SU-DHL-6 (cell line): ENCODE results near the gene ZRANB3.

Source experiments
- H2AFZ ChIP-seq: fragments of 200-600 bp; sonication (generic); 2 replicates; pipeline ENCODE4 v1.6.1; 2014; ENCODE audit warnings: low read depth, mild to moderate bottlenecking, moderate library complexity, mixed read lengths, antibody characterized with exemption, low read length; ENCODE audit not compliant: severe bottlenecking
- H3F3A ChIP-seq: fragments of 200-600 bp; shearing (Covaris generic); 2 replicates; pipeline ENCODE4 v1.6.0; 2016; ENCODE audit warnings: antibody characterized with exemption, mild to moderate bottlenecking; ENCODE audit not compliant: insufficient read depth
- H3K27ac ChIP-seq: fragments of 200-600 bp; sonication (generic); 2 replicates; pipeline ENCODE4 v1.5.1; 2016; ENCODE audit warnings: low read depth, mild to moderate bottlenecking, low read length, moderate library complexity, mixed read lengths
- H3K27me3 ChIP-seq: fragments of 200-600 bp; sonication (generic), shearing (Covaris generic); 2 replicates; pipeline ENCODE4 v1.6.0; 2014; ENCODE audit warnings: mild to moderate bottlenecking, low read length
- H3K36me3 ChIP-seq: fragments of 200-600 bp; sonication (generic); 2 replicates; pipeline ENCODE4 v1.6.1; 2014; ENCODE audit warnings: mild to moderate bottlenecking, low read length, mixed read lengths
- H3K4me2 ChIP-seq: fragments of 300-600, 200-600 bp; shearing (Covaris generic), sonication (generic); 2 replicates; pipeline ENCODE4 v1.6.0; 2014; ENCODE audit warnings: low read length, low read depth, mild to moderate bottlenecking; ENCODE audit not compliant: poor library complexity, severe bottlenecking
- H3K4me3 ChIP-seq: fragments of 200-600 bp; sonication (generic); 2 replicates; pipeline ENCODE4 v1.5.1; 2014; ENCODE audit warnings: antibody characterized with exemption, low read length, mild to moderate bottlenecking, mixed read lengths; ENCODE audit not compliant: insufficient read depth, poor library complexity, severe bottlenecking
- H3K79me2 ChIP-seq: fragments of 200-600 bp; sonication (generic); 2 replicates; pipeline ENCODE4 v1.6.1; 2014; ENCODE audit warnings: mild to moderate bottlenecking, low read length, moderate library complexity; ENCODE audit not compliant: insufficient read depth
- H3K9ac ChIP-seq: fragments of 200-600 bp; sonication (generic); 2 replicates; pipeline ENCODE4 v1.7.0; 2014; ENCODE audit warnings: mild to moderate bottlenecking, low read length
- H3K9me2 ChIP-seq: fragments of 200-600 bp; sonication (generic); replicated peaks from 2 replicates; pipeline ENCODE4 v1.6.1; 2014; ENCODE audit warnings: low read length; ENCODE audit not compliant: insufficient read depth
- H3K9me3 ChIP-seq: fragments of 200-600 bp; sonication (generic); 2 replicates; pipeline ENCODE4 v1.6.1; 2014; ENCODE audit warnings: low read length, mixed read lengths; ENCODE audit not compliant: insufficient read depth
- H4K20me1 ChIP-seq: fragments of 200-600 bp; sonication (generic); 2 replicates; pipeline ENCODE4 v1.6.1; 2014; ENCODE audit warnings: low read depth, mild to moderate bottlenecking, antibody characterized with exemption, low read length, moderate library complexity, mixed read lengths
- EZH2phosphoT487 ChIP-seq: fragments of 200-600 bp; sonication (generic), shearing (Covaris generic); conservative IDR thresholded peaks from 2 replicates; pipeline ENCODE4 v1.6.1; 2018; ENCODE audit warnings: mild to moderate bottlenecking, antibody characterized with exemption, low read length, moderate library complexity, mixed read lengths
- TF ChIP-seq, protein P1 (sequence below): fragments of 200-600 bp; sonication (generic); IDR thresholded peaks from one replicate; pipeline ENCODE4 v1.5.1; 2017; ENCODE audit warnings: antibody characterized with exemption, mild to moderate bottlenecking, low read length, moderate library complexity; ENCODE audit not compliant: insufficient read depth, poor library complexity, severe bottlenecking

The ZRANB3 gene

DNA sequence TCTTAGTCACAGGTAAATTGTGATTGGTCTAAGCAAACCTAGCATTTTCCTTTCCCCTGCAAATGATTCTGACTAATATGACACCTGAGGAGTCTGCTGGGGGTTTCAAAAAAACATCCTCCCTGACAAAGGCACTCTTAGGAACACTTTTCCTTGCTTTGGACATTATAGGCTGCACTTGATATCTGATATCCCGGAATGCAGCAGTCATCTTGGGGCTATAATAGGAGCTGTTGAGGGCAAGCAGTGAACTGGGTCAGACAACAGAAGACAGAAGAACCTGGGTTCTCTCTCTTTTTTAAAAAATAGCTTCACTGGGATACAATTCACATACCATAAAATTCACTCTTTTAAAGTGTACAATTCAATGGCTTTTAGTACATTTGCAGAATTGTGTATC, 249.6 kb downstream of the ZRANB3 start:
- no peak for TF ChIP-seq EZH2phosphoT487
- TF ChIP-seq, protein P1, sequence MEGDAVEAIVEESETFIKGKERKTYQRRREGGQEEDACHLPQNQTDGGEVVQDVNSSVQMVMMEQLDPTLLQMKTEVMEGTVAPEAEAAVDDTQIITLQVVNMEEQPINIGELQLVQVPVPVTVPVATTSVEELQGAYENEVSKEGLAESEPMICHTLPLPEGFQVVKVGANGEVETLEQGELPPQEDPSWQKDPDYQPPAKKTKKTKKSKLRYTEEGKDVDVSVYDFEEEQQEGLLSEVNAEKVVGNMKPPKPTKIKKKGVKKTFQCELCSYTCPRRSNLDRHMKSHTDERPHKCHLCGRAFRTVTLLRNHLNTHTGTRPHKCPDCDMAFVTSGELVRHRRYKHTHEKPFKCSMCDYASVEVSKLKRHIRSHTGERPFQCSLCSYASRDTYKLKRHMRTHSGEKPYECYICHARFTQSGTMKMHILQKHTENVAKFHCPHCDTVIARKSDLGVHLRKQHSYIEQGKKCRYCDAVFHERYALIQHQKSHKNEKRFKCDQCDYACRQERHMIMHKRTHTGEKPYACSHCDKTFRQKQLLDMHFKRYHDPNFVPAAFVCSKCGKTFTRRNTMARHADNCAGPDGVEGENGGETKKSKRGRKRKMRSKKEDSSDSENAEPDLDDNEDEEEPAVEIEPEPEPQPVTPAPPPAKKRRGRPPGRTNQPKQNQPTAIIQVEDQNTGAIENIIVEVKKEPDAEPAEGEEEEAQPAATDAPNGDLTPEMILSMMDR = no peak
- Histone ChIP-seq H2AFZ (no peak overlapping the region), H3K4me3 (no peak overlapping the region), H3K27ac (no peak overlapping the region), H3F3A (no peaks in the 10 kb centered on the region), H3K27me3 (no peaks in the 10 kb centered on the region), H3K36me3 (no peaks in the 10 kb centered on the region), H3K79me2 (no peaks in the 10 kb centered on the region), H3K4me2 (no peak overlapping the region), H4K20me1 (no peaks in the 10 kb centered on the region), H3K9me3 (no peaks in the 10 kb centered on the region), H3K9ac (no peak overlapping the region), H3K9me2 (no peaks in the 10 kb centered on the region)

DNA sequence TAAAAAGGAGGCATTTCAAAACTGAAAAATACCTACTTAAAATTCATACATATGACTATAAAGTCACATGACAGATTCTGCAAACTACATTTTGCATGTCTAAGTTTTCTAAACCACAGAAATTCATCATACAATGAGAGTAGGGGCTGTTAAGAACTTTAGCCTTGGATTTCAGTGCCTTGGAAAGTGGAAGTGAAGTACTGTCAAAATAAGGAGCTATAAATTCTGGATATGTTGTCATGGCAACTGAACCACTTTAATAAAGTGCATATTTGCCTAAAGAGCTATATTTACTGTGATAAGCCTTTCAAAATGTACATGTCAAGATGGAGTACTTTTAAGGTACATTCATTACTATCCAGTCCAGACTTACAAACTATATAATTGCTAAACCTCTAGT, 251.8 kb downstream of the ZRANB3 start:
- H2AFZ ChIP-seq = no peak overlapping the region
- TF ChIP-seq EZH2phosphoT487 = no peak
- TF ChIP-seq, protein P1 = no peak
- H3K27me3 ChIP-seq = no peaks in the 10 kb centered on the region
- peaks cover 5% of the 10 kb centered on the region; the same call in 1 of the 2 replicates for H3K36me3 ChIP-seq
- H3K27ac ChIP-seq = no peak overlapping the region
- H4K20me1 ChIP-seq = no peaks in the 10 kb centered on the region
- no peaks in the 10 kb centered on the region for H3F3A ChIP-seq
- H3K79me2 ChIP-seq = no peaks in the 10 kb centered on the region
- no peak overlapping the region for H3K4me2 ChIP-seq
- H3K9me2 ChIP-seq = no peaks in the 10 kb centered on the region
- H3K9ac ChIP-seq = no peak overlapping the region
- no peaks in the 10 kb centered on the region for H3K9me3 ChIP-seq
- no peak overlapping the region for H3K4me3 ChIP-seq

GRCh38 chr2:135276525-135276924, 254.5 kb downstream of the ZRANB3 start:
- H3K27ac ChIP-seq = no peak overlapping the region
- TF ChIP-seq EZH2phosphoT487 = no peak
- TF ChIP-seq, protein P1 = no peak
- H2AFZ ChIP-seq = no peak overlapping the region
- H3K4me2 ChIP-seq = no peak overlapping the region
- no peaks in the 10 kb centered on the region for H3K9me3 ChIP-seq
- no peaks in the 10 kb centered on the region for H3K79me2 ChIP-seq
- no peak overlapping the region for H3K4me3 ChIP-seq
- no peaks in the 10 kb centered on the region for H3F3A ChIP-seq
- no peaks in the 10 kb centered on the region for H3K9me2 ChIP-seq
- no peak overlapping the region for H3K9ac ChIP-seq
- H4K20me1 ChIP-seq = no peaks in the 10 kb centered on the region
- peaks cover 5% of the 10 kb centered on the region; the same call in 1 of the 2 replicates for H3K36me3 ChIP-seq
- H3K27me3 ChIP-seq = no peaks in the 10 kb centered on the region
